NCI-H1694 (cell line): ENCODE results near the gene TERF2IP.

ENCODE experiments used
- DNase-seq: peaks from one replicate; lab custom pipeline; 2025; lab: John Stamatoyannopoulos, UW

TERF2IP gene

GRCh38 chr16:75635036-75635435, 12.5 kb upstream of the TERF2IP start:
- no peak for DNase-seq

DNA sequence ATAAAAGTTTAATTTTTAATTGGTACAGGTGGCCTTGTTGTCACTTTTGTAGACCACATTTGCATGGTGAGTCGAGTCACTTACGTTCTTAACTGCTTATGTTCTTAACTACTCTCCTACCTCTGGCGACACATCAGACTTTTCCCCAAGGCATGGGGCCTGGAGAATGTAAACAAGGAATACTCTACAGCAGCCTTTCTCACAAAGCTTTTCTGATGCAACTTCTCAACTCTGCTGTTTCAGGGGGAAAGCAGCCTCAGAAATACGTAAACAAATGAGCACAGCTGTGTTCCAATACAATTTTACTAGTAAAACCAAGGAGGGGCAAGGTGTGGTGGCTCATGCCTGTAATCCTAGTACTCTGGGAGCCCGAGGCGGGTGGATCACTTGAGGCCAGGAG, 7.0 kb upstream of the TERF2IP start:
- DNase-seq: no peak

GRCh38 chr16:75644240-75645012, 3.1 kb upstream of the TERF2IP start:
- DNase-seq: no peak

DNA sequence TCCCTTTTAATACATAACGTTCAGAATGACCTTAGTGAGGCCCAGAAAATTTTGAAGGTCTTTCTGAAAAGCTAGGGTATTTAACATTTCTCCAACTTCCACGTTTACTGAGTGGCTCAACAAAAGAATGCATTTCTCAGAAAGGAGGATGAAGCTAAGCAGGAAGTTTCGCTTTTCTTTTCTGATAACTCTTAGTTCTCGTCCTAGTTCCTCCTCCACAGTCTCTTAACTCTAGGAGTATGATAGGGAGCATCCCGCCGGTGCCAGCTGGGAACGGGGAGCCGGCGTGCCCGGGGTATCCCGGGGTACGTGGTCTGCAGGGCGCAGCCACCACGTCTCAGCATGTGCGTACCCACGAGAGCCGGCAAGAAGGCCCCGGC, 471 bp upstream of the TERF2IP start:
- DNase-seq: no peak

GRCh38 chr16:75648265-75649076, 898 bp downstream of the TERF2IP start:
- DNase-seq: peak; percentile 42

DNA sequence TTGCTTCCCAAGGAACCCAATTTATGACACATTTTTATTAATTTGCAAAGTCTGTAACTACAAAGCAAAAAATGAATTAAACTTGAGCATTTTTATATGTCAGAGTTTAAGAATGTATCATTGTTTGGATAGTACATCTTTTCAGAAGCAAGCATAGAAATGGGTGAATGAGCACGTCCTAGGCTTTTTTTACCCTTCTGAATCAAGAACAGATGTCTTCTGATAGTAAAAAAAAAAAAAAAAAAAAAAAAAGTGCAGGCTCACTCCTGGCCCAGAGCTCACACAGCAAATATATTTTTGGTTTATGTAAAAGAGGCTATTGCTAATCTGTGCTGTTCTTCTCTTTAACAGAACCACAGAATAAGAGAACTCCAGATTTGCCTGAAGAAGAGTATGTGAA, 6.3 kb downstream of the TERF2IP start:
- DNase-seq: no peak

GRCh38 chr16:75658175-75658574, 10.6 kb downstream of the TERF2IP start:
- no peak for DNase-seq

DNA sequence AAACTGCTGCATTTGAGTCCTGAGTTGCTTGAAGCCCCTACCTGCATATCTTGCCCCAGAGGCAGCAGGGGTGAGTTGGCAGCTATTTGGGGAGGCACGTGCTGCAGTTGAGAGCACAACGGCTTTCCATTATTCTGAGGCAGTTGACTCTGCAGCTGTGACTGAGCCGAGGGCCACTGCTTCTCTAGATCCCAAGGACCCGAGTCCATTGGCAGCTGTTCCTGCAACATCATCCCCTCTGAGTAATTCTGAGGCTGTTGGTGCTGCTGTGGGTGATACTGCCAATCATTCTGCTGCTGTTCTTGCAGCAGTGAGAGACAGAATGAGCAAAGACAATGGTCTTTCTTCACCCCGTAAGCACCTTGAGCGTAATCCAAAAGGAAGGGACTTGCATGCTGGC, 12.7 kb downstream of the TERF2IP start:
- DNase-seq: no peak

DNA sequence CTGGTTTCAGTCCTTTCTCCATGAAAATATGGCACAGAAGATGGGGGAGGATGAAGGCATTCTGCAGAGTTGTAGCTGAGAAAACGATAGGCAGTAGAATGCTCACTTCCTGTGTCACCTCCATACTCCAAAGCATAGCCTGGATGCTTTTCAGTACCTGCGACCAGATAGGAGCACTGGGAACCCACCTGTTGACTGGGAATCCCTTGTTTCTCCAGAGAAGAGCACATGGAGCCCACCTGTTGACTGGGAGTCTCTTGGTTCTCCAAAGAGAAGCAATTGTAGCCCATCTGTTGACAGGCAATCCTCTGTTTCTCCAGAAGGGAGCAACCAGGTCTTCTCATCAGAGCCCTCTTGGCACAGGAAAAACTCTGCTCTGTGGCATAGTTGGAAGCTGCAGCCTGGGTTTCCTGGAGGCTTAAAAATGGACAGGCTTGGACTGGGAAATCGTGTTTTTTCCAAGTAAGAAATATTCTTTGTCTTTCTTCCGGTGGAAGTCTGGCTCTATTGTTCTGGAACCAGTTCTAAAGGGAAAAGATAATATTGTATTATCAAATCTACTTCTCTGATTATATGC, 13.2 kb downstream of the TERF2IP start:
- no peak for DNase-seq

DNA sequence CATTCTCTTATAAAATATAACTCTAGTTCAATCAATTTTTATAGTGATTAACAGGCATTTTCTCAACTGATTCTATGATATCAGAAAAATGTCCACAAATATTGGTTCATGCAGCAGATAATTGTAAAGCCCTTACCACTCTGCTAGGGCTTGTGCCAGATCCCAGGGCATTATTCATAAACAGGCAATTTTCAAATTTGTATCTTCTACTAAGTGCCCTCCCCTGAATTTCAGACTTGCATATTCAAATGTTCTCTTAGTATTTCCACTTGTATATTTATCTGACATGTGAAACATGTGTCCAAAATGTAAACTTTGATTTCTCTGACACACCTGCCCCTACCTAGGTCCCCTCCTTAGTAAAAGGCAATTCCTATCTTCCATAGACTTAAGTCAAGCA, 19.9 kb downstream of the TERF2IP start:
- DNase-seq: no peak

DNA sequence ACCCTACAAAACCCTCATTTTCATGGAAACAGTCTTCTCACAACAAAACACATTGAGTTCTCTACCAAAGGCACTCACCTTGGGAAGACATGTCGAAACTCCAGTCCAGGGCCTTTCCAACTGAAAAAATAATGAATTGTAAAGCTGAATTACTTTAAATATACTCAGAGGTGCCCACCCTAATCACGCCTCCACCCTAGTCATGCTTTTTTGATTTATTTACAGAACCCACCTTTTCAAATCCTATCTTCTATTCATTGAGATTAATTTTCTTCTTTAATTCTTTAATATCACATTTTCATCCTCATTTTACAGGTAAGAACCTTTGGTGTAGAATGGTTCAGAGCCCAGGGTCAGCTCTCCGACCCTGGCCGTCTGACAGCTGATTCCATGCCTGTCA, 29.3 kb downstream of the TERF2IP start, which contains the start of gene CPHXL2:
TSS of gene CPHXL2 (minus strand) at position 101 of the 400 bp plus-strand sequence. CDS start at position 91, 10 bp downstream.
- DNase-seq: no peak

- no peak for DNase-seq
Observed at GRCh38 chr16:75679366-75679765, 31.8 kb downstream of the TERF2IP start.

GRCh38 chr16:75682308-75682707, 34.7 kb downstream of the TERF2IP start:
- no peak for DNase-seq

DNA sequence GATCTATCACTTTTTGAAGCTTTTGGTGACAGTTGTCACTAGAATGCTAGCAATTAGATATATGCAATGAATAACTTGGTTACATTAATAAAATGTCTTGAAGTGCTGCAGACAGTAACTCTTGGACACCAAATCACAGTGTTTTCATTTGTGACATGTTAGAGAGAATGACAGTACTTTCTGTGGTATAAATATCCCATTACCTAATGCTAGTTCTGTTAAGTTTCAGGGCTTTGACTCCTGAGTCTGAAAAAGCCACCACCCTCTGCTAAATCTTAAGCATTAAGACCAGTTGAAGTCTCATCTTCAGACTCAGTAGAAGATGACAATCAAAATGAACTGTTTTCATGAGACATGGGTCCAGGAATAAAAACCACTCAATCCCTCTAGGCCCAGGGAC, 39.8 kb downstream of the TERF2IP start:
- no peak for DNase-seq

- no peak for DNase-seq
Observed at GRCh38 chr16:75695708-75696107, 48.1 kb downstream of the TERF2IP start.

DNA sequence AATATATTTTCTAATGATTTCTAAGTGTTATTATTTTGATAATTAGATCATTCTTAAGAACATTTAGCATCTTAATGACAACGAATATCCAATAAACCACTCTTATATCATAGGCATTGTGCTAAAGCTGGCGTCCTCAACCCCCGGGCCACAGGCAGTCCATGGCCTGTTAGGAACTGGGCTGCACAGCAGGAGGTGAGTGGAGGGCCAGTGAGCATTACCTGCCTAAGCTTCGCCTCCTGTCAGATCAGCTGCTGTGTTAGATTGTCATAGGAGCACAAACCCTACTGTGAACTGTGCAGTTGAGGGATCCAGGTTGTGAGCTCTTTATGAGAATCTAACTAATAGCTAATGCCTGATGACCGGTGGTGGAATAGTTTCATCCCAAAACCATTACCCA, 50.0 kb downstream of the TERF2IP start:
- DNase-seq: no peak

GRCh38 chr16:75701361-75701760, 53.8 kb downstream of the TERF2IP start, which contains the start of gene DUXB:
DUXB (minus strand) TSS chr16:75701461; CDS start chr16:75701418, 43 bp downstream.
- no peak for DNase-seq

DNA sequence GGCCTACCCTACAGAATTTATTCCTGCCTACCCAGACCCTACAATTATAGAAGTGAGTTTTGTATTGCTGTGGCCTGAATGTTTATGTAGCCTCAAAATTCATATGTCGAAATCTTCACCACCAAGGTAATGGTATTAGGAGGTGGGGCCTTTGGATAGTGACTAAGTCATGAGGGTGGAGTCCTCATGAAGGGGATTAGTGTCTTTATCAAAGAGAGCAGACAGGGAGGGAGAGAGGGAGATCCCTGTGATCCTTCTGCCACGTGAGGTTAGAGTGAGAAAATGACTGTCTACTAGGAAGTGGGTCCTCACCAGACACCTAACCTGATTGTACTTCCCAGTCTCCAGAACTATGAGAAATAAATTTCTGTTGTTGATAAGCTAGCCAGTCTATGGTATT, 54.7 kb downstream of the TERF2IP start:
- no peak for DNase-seq

DNA sequence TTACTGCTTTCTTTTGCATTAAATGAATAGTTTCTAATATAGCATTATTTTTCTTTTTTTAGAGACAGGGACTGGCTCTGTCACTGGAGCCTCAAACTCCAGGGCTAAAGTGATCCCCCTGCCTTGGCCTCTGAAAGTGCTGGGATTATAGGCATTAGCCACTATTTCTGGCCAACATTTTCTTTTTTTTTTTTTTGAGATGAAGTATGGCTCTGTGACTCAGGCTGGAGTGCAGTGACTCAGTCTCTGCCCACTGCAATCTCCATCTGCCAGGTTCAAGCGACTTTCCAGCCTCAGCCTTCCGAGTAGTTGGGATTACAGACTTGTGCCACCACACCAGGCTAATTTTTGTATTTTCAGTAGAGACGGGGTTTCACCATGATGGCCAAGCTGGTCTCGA, 55.7 kb downstream of the TERF2IP start:
- DNase-seq: no peak
